ENCODE data around the gene CGNL1. TPM values are rescaled to one million over a fixed set of nuclear protein-coding genes. Genes with fewer than 3 reads are reported as not detected.

The CGNL1 gene
- total RNA-seq, 1 donor from 2014 or later: 0.11 TPM

DNA sequence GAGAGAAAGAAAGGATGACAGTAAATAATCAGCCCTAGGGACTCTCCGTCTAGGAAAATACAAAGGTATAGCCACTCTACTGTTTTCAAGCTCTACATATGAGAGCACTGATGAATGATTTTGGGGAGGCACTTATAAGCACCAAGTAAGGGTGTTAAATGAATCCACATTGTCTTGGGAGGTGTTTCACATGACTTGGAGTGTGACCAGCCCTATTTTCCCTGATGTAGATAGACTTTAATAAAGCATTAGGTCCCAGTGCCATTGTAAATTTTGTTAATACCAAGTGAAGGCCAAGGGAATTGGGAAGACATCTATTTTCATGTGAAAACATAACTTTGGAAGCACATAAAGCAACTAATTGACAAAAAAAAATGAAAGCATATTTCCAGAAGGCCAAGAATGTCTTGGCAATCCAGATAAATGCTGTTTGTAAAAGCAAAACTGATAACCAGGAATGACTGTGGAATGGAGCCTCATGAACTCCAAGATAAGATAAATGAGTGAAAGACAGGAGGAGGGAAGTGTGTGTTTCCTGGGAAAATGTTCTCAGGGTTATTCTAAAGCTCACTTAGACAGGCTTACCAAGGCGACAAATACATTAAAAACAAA is 119.4 kb downstream of the CGNL1 start:
- H3K36me3 Mint-ChIP-seq (ENCODE audit: low read depth): no peaks in the 10 kb centered on the region
- H3K9me3 Mint-ChIP-seq: no peaks in the 10 kb centered on the region
- ChIA-PET POLR2A (interaction anchor here (0.7 kb wide), 1 partner anchor 23 kb away, joined by 4 read pairs; no protein-coding TSS in a partner anchor), CTCF (no interaction called here)
- DNase-seq (no peak), ATAC-seq (ENCODE audit: low read depth) (no peak)
- intact Hi-C loops (cut with micrococcal nuclease): no loop called here
- H3K4me1 Mint-ChIP-seq: peaks cover 18% of the 10 kb centered on the region
- H3K4me3 Mint-ChIP-seq: no peak overlapping the region
- H3K27me3 Mint-ChIP-seq: no peaks in the 10 kb centered on the region
- TF ChIP-seq, protein P1, sequence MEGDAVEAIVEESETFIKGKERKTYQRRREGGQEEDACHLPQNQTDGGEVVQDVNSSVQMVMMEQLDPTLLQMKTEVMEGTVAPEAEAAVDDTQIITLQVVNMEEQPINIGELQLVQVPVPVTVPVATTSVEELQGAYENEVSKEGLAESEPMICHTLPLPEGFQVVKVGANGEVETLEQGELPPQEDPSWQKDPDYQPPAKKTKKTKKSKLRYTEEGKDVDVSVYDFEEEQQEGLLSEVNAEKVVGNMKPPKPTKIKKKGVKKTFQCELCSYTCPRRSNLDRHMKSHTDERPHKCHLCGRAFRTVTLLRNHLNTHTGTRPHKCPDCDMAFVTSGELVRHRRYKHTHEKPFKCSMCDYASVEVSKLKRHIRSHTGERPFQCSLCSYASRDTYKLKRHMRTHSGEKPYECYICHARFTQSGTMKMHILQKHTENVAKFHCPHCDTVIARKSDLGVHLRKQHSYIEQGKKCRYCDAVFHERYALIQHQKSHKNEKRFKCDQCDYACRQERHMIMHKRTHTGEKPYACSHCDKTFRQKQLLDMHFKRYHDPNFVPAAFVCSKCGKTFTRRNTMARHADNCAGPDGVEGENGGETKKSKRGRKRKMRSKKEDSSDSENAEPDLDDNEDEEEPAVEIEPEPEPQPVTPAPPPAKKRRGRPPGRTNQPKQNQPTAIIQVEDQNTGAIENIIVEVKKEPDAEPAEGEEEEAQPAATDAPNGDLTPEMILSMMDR (IDR thresholded peaks at IDR 0.05): no peak
- H3K27ac Mint-ChIP-seq: no peak overlapping the region

DNA sequence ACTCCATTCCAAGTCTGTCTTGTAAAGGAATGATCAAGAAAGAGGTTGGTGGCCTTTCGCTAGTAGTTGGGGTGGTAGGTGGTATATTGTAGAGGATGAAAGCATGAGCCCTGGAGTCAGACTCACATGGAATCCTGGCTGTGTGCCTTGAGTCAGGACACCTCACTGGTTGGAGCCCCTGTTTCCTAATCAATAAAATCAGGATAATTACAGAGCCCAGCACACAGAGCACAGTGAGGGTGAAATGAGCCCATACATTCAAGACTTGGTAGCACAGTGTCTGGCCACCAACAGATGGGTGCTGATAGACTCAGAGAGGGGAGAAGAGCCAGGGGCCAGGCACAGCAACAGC is 120.3 kb downstream of the CGNL1 start:
- Mint-ChIP-seq H3K4me1 (peaks cover 18% of the 10 kb centered on the region), H3K9me3 (no peaks in the 10 kb centered on the region), H3K4me3 (no peak overlapping the region), H3K36me3 (ENCODE audit: low read depth) (no peaks in the 10 kb centered on the region), H3K27me3 (no peaks in the 10 kb centered on the region), H3K27ac (no peak overlapping the region)
- DNase-seq (no peak), ATAC-seq (ENCODE audit: low read depth) (no peak)
- TF ChIP-seq, protein P1 (IDR thresholded peaks at IDR 0.05): no peak
- ChIA-PET POLR2A (no interaction called here), CTCF (no interaction called here)
- intact Hi-C loops (cut with micrococcal nuclease): no loop called here

DNA sequence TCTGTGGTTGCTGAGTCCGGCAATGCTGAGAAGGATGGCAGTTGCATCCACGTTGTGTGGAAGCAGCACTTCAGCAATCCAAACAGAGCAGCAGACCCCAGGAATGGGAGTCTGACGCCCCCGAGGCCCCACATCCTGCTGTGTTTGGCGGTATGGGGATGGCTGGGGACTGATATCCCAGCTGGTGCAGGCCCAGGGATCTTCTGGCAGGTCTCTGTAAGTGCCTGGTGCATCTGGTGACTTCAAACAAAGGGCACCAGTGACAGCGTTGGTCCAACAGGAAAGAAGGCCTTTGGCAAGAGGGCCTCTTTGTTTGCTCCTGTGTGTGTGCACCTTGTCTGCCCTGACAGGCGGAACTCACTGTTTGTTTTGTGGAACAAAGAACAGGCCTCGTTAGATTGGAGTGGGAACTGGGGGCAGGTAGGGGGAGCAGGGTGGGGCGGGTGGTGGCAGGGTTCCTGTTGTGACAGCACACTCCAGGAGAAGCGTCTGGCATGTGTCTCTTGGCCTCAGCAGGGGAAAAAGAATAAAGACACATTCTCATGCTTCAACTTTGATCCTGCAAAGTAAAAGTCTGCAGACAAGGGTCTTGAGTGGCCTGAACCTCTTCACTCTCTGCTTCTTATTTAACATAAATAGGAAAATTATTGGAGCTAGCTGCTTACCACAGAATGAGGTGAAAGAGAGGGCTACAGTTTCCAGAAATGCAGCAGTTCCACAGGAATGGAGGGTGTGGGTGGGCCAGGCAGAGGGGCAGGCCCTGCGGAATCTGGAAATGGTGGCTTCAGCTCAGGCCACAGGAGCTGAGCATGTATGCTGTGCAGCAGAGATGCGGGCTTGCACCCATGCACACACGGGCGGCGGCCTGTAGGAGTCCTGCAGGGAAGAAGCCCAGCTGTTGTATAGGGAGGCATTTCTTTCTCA is 120.9 kb downstream of the CGNL1 start:
- no peak overlapping the region for H3K27ac Mint-ChIP-seq
- CTCF ChIA-PET: no interaction called here
- no peaks in the 10 kb centered on the region for H3K9me3 Mint-ChIP-seq
- H3K4me1 Mint-ChIP-seq: peaks cover 18% of the 10 kb centered on the region
- H3K4me3 Mint-ChIP-seq: no peak overlapping the region
- TF ChIP-seq, protein P1 (IDR thresholded peaks at IDR 0.05): no peak
- ATAC-seq (ENCODE audit: low read depth): no peak
- H3K36me3 Mint-ChIP-seq (ENCODE audit: low read depth): no peaks in the 10 kb centered on the region
- intact Hi-C loops (cut with micrococcal nuclease): no loop called here
- POLR2A ChIA-PET: no interaction called here
- no peaks in the 10 kb centered on the region for H3K27me3 Mint-ChIP-seq
- DNase-seq: no peak

DNA sequence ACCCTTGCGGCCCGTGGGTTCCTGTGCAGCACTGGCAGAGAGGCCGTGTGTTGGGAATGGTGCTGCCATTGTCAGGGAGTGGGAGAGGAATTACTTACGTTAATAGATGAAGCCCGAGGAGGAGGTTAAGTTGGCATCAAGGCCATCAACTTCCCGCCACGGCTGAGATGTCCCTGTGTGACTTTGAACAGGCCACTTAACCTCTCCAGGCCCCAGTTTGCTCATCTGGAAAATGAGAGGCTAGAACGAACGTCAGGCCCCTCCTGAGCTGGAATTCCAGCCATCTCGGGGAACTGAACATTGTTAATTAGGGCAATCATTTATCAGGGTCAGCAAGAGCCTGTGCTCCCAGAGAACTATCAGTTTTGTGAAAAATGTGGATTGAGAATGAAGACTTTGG is 124.0 kb downstream of the CGNL1 start:
- Mint-ChIP-seq H3K27me3 (no peaks in the 10 kb centered on the region), H3K4me3 (no peak overlapping the region), H3K36me3 (ENCODE audit: low read depth) (no peaks in the 10 kb centered on the region), H3K27ac (no peak overlapping the region), H3K9me3 (no peaks in the 10 kb centered on the region), H3K4me1 (peaks cover 4% of the 10 kb centered on the region)
- no peak for ATAC-seq (ENCODE audit: low read depth)
- intact Hi-C loops (cut with micrococcal nuclease): no loop called here
- DNase-seq: no peak
- ChIA-PET CTCF (no interaction called here), POLR2A (no interaction called here)
- TF ChIP-seq, protein P1 (IDR thresholded peaks at IDR 0.05): no peak

DNA sequence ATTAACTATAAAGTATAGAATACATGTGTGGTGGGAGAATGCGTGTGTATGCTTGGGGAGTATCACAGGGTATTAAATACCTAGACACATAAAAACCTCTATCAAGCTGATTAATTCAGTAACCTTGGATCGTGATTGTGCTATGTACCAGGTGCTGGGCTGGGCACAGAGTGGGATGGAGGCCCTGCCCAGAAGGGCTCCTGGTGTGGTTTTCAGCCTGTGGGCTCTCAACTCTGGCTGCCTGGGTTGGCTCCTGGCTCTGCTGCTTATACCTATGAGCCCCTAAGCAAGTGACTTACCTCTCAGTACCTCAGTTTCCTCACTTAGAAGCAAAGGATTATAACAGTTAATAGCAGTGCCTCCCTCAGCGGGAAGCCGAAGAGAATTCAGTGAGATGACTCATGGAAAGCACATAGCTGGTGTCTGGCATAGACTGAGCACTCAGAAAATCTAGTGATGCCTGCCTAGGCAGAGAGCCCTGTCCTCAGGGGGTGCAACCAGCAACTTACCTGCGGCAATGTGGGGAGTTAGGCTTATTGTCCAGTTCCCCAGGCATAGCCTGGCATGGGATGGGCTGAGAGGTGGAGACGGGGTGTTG is 124.8 kb downstream of the CGNL1 start:
- ChIA-PET POLR2A (no interaction called here), CTCF (no interaction called here)
- H3K4me1 Mint-ChIP-seq: no peaks in the 10 kb centered on the region
- H3K9me3 Mint-ChIP-seq: no peaks in the 10 kb centered on the region
- no peak for ATAC-seq (ENCODE audit: low read depth)
- TF ChIP-seq, protein P1 (IDR thresholded peaks at IDR 0.05): no peak
- DNase-seq: no peak
- intact Hi-C loops (cut with micrococcal nuclease): no loop called here
- H3K36me3 Mint-ChIP-seq (ENCODE audit: low read depth): no peaks in the 10 kb centered on the region
- no peak overlapping the region for H3K27ac Mint-ChIP-seq
- H3K4me3 Mint-ChIP-seq: no peak overlapping the region
- H3K27me3 Mint-ChIP-seq: no peaks in the 10 kb centered on the region

Data from activated B cell treated with CpG ODN at 0.5 μM for 24 hours (primary cell).